ENCODE results near the gene ITGAX. TPM values are rescaled to one million over a fixed set of nuclear protein-coding genes. Genes with fewer than 3 reads are reported as not detected.
"Not testable (repeated sequence)": the region's sequence is repeated elsewhere in the genome, so short reads cannot be mapped to it uniquely, and the experiment has no call there.

Gene ITGAX
- 6.2 TPM for polyA plus RNA-seq

GRCh38 chr16:31354394-31355291, at the start of gene ITGAX:
Gene ITGAX (plus strand): TSS chr16:31355176. CDS start chr16:31355255, 79 bp downstream.
- Mint-ChIP-seq H3K27ac (peak within 1 kb of the TSS; percentile 18 to 94 (median 74)), H3K4me3 (peak within 1 kb of the TSS; percentile 50 to 87 (median 74)), H3K36me3 (peaks cover 3% of the 10 kb centered on the region), H3K27me3 (peaks cover 2% of the 10 kb centered on the region), H3K4me1 (peaks cover 44 to 62% (median 52%) of the 10 kb centered on the region in 3 donors), H3K9me3 (no peaks in the 10 kb centered on the region)

GRCh38 chr16:31305219-31305618, 49.8 kb upstream of the ITGAX start:
- Mint-ChIP-seq H3K27ac (no peak overlapping the region), H3K4me1 (peaks cover 14 to 21% (median 18%) of the 10 kb centered on the region in 3 donors), H3K36me3 (peaks cover 8% of the 10 kb centered on the region), H3K27me3 (no peaks in the 10 kb centered on the region), H3K4me3 (no peak overlapping the region), H3K9me3 (no peaks in the 10 kb centered on the region)

GRCh38 chr16:31308381-31308780, 46.6 kb upstream of the ITGAX start:
- peaks cover 8 to 12% (median 12%) of the 10 kb centered on the region in 3 donors for H3K4me1 Mint-ChIP-seq
- not testable (repeated sequence) for H3K27me3 Mint-ChIP-seq, H3K9me3 Mint-ChIP-seq, H3K27ac Mint-ChIP-seq
- peak overlapping the region in 1 of 4 donors; percentile 5 for H3K4me3 Mint-ChIP-seq
- peaks cover 13% of the 10 kb centered on the region for H3K36me3 Mint-ChIP-seq

GRCh38 chr16:31322500-31322899, 32.5 kb upstream of the ITGAX start:
- no peak overlapping the region for H3K4me3 Mint-ChIP-seq
- no peaks in the 10 kb centered on the region for H3K27me3 Mint-ChIP-seq
- peaks cover 29% of the 10 kb centered on the region for H3K36me3 Mint-ChIP-seq
- H3K27ac Mint-ChIP-seq = no peak overlapping the region
- no peaks in the 10 kb centered on the region for H3K9me3 Mint-ChIP-seq
- peaks cover 0 to under 1% (median under 1%) of the 10 kb centered on the region in 3 donors for H3K4me1 Mint-ChIP-seq

GRCh38 chr16:31323959-31324629, 30.9 kb upstream of the ITGAX start:
- H3K27ac Mint-ChIP-seq = no peak overlapping the region
- H3K36me3 Mint-ChIP-seq = peaks cover 27% of the 10 kb centered on the region
- H3K4me3 Mint-ChIP-seq = no peak overlapping the region
- H3K27me3 Mint-ChIP-seq = no peaks in the 10 kb centered on the region
- peaks cover 0 to 3% (median 2%) of the 10 kb centered on the region in 3 donors for H3K4me1 Mint-ChIP-seq
- H3K9me3 Mint-ChIP-seq = no peaks in the 10 kb centered on the region

GRCh38 chr16:31325171-31325570, 29.8 kb upstream of the ITGAX start:
- H3K4me1 Mint-ChIP-seq = peaks cover 0 to 3% (median 2%) of the 10 kb centered on the region in 3 donors
- no peaks in the 10 kb centered on the region for H3K27me3 Mint-ChIP-seq
- no peaks in the 10 kb centered on the region for H3K9me3 Mint-ChIP-seq
- H3K36me3 Mint-ChIP-seq = peaks cover 24% of the 10 kb centered on the region
- peak overlapping the region in 1 of 3 donors; percentile 59 for H3K27ac Mint-ChIP-seq
- H3K4me3 Mint-ChIP-seq = peak overlapping the region in 1 of 4 donors; percentile 7

- Mint-ChIP-seq H3K4me3 (no peak overlapping the region), H3K27ac (no peak overlapping the region), H3K36me3 (peaks cover 23% of the 10 kb centered on the region), H3K9me3 (no peaks in the 10 kb centered on the region), H3K4me1 (peaks cover 0 to 8% (median 5%) of the 10 kb centered on the region in 3 donors), H3K27me3 (peaks cover 2% of the 10 kb centered on the region)
Measured at GRCh38 chr16:31327646-31328225, 27.2 kb upstream of the ITGAX start.

- peaks cover 21% of the 10 kb centered on the region for H3K36me3 Mint-ChIP-seq
- H3K27me3 Mint-ChIP-seq = peaks cover 2% of the 10 kb centered on the region
- no peaks in the 10 kb centered on the region for H3K9me3 Mint-ChIP-seq
- peak overlapping the region in 1 of 4 donors; percentile 63 for H3K4me3 Mint-ChIP-seq
- no peak overlapping the region for H3K27ac Mint-ChIP-seq
- H3K4me1 Mint-ChIP-seq = peaks cover 0 to 8% (median 6%) of the 10 kb centered on the region in 3 donors
Measured at GRCh38 chr16:31328322-31329052, 26.5 kb upstream of the ITGAX start.

GRCh38 chr16:31329671-31330552, 25.1 kb upstream of the ITGAX start:
- Mint-ChIP-seq H3K27me3 (peaks cover 2% of the 10 kb centered on the region), H3K4me1 (peaks cover 0 to 8% (median 7%) of the 10 kb centered on the region in 3 donors), H3K27ac (peak overlapping the region in 1 of 3 donors; percentile 84), H3K9me3 (no peaks in the 10 kb centered on the region), H3K36me3 (peaks cover 21% of the 10 kb centered on the region), H3K4me3 (peak overlapping the region in 3 of 4 donors; percentile 72 to 85 (median 81))

GRCh38 chr16:31330553-31330890, 24.5 kb upstream of the ITGAX start:
- H3K27me3 Mint-ChIP-seq = peaks cover 2% of the 10 kb centered on the region
- H3K4me1 Mint-ChIP-seq = peaks cover 0 to 8% (median 7%) of the 10 kb centered on the region in 3 donors
- H3K36me3 Mint-ChIP-seq = peaks cover 17% of the 10 kb centered on the region
- H3K9me3 Mint-ChIP-seq = no peaks in the 10 kb centered on the region
- peak overlapping the region in 1 of 3 donors; percentile 84 for H3K27ac Mint-ChIP-seq
- peak overlapping the region in 3 of 4 donors; percentile 75 to 81 (median 80) for H3K4me3 Mint-ChIP-seq

- peaks cover 16% of the 10 kb centered on the region for H3K36me3 Mint-ChIP-seq
- H3K9me3 Mint-ChIP-seq = no peaks in the 10 kb centered on the region
- peaks cover 0 to 8% (median 7%) of the 10 kb centered on the region in 3 donors for H3K4me1 Mint-ChIP-seq
- H3K4me3 Mint-ChIP-seq = peak overlapping the region; percentile 54 to 92 (median 80)
- peak overlapping the region in 1 of 3 donors; percentile 84 for H3K27ac Mint-ChIP-seq
- peaks cover 2% of the 10 kb centered on the region for H3K27me3 Mint-ChIP-seq
Measured at GRCh38 chr16:31331141-31331764, 23.7 kb upstream of the ITGAX start.

- peaks cover 0 to 8% (median 7%) of the 10 kb centered on the region in 3 donors for H3K4me1 Mint-ChIP-seq
- peaks cover 2% of the 10 kb centered on the region for H3K27me3 Mint-ChIP-seq
- H3K36me3 Mint-ChIP-seq = peaks cover 14% of the 10 kb centered on the region
- H3K4me3 Mint-ChIP-seq = peak overlapping the region; percentile 54 to 92 (median 80)
- H3K9me3 Mint-ChIP-seq = no peaks in the 10 kb centered on the region
- no peak overlapping the region for H3K27ac Mint-ChIP-seq
Measured at GRCh38 chr16:31331807-31332301, 23.1 kb upstream of the ITGAX start.

- Mint-ChIP-seq H3K4me1 (peaks cover 0 to 8% (median 6%) of the 10 kb centered on the region in 3 donors), H3K27ac (no peak overlapping the region), H3K36me3 (peaks cover 14% of the 10 kb centered on the region), H3K4me3 (peak overlapping the region in 1 of 4 donors; percentile 67), H3K9me3 (no peaks in the 10 kb centered on the region), H3K27me3 (peaks cover 2% of the 10 kb centered on the region)
Measured at GRCh38 chr16:31332544-31332943, 22.4 kb upstream of the ITGAX start.
